Measurements from ENCODE around the gene C1orf159. TPM values are rescaled to one million over a fixed set of nuclear protein-coding genes. Genes with fewer than 3 reads are reported as not detected.
A peak's percentile ranks its signal among the peaks of the same experiment; 100 is the strongest.

Gene C1orf159
- total and polyA plus RNA-seq, 2 donors (not counting 1 experiment from before 2014, with no cell fraction given) = 23.0 to 25.6 TPM

GRCh38 chr1:1067860-1068516 is 47.9 kb downstream of the C1orf159 start:
- Histone ChIP-seq H3K27me3 (replicated peaks in 1 of 4; ENCODE audit: control extremely low read depth in 1 of 4, control insufficient read depth in 3 of 4, insufficient read depth in 4 of 4, low read length in 3 of 4) (peaks cover 0 to 17% (median 4%) of the 10 kb centered on the region in 4 experiments), H3K36me3 (replicated peaks in 1 of 2; ENCODE audit: control extremely low read depth in 1 of 2, control insufficient read depth in 1 of 2, extremely low read depth in 1 of 2, insufficient read depth in 2 of 2, low read length in 1 of 2) (no peaks in the 10 kb centered on the region), H3K79me2 (ENCODE audit: control insufficient read depth, insufficient read depth, low read length) (no peaks in the 10 kb centered on the region), H4K20me1 (ENCODE audit: control insufficient read depth, insufficient read depth, low read length, poor library complexity, severe bottlenecking) (peaks cover 13% of the 10 kb centered on the region), H3K4me2 (replicated peaks; ENCODE audit: low read depth, low read length, poor library complexity, severe bottlenecking) (peak overlapping the region; percentile 97), H3K9ac (ENCODE audit: low read length) (peak overlapping the region; percentile 87), H2AFZ (ENCODE audit: insufficient read depth, low read depth, low read length, poor library complexity, severe bottlenecking) (peak overlapping the region; percentile 57), H3K27ac (ENCODE audit: low read length in 2 of 2) (peak overlapping the region in 1 of 2 donors; percentile 43), H3K9me3 (ENCODE audit: control extremely low read depth in 1 of 3, control insufficient read depth in 2 of 3, insufficient read depth in 1 of 3, low read length in 2 of 3) (peaks cover 0 to 17% (median 0%) of the 10 kb centered on the region in 3 donors), H3K4me1 (ENCODE audit: control insufficient read depth in 2 of 2, insufficient read depth in 2 of 2, low read length in 2 of 2) (peaks cover 39 to 43% of the 10 kb centered on the region in 2 donors), H3K4me3 (ENCODE audit: control extremely low read depth in 1 of 5, extremely low read depth in 1 of 5, insufficient read depth in 1 of 5, low read depth in 2 of 5, low read length in 4 of 5) (peak overlapping the region in 4 of 5 experiments; percentile 31 to 71 (median 67))
- ChIA-PET POLR2A (no interaction called here), CTCF (interaction anchor here (0.8 to 1.1 kb wide), 3 partner anchors 35 to 183 kb away, joined by 3 read pairs; partner anchors contain the start of gene AGRN)
- Mint-ChIP-seq H3K4me1 (peaks cover 34% of the 10 kb centered on the region), H3K27me3 (no peaks in the 10 kb centered on the region), H3K9me3 (ENCODE audit: insufficient read depth) (no peaks in the 10 kb centered on the region), H3K4me3 (peak overlapping the region; percentile 86), H3K27ac (peak overlapping the region; percentile 92)
- no peak for TF ChIP-seq CTCF (IDR thresholded peaks at IDR 0.05)
- no peak for TF ChIP-seq EZH2 (IDR thresholded peaks at IDR 0.05; ENCODE audit: borderline replicate concordance, insufficient read depth, low read depth, low read length, poor library complexity, severe bottlenecking)
- ATAC-seq (ENCODE audit: low read depth) = no peak
- intact Hi-C loops (cut with micrococcal nuclease) = loop anchor here (10.0 kb wide), 1 partner anchor 53 kb away; the partner anchor contains the start of gene ISG15
- 64% methylated on average over 27 of the region's 32 CpGs for WGBS (ENCODE audit: insufficient coverage)
- no peak for DNase-seq

- CTCF ChIA-PET = interaction anchor here (0.8 to 1.1 kb wide), 2 partner anchors 34 to 183 kb away, joined by 3 read pairs; no protein-coding TSS in a partner anchor
- H3K4me2 ChIP-seq (replicated peaks; ENCODE audit: low read depth, low read length, poor library complexity, severe bottlenecking) = peak overlapping the region; percentile 97
Observed at GRCh38 chr1:1067284-1067859, 48.5 kb downstream of the C1orf159 start.

More at GRCh38 chr1:1067284-1067859, 48.5 kb downstream of the C1orf159 start:
- Histone ChIP-seq H3K4me1 (ENCODE audit: control insufficient read depth in 2 of 2, insufficient read depth in 2 of 2, low read length in 2 of 2) (peaks cover 45 to 48% of the 10 kb centered on the region in 2 donors), H3K27ac (ENCODE audit: low read length in 2 of 2) (no peak overlapping the region), H3K9me3 (ENCODE audit: control extremely low read depth in 1 of 3, control insufficient read depth in 2 of 3, insufficient read depth in 1 of 3, low read length in 2 of 3) (peaks cover 0 to 17% (median 0%) of the 10 kb centered on the region in 3 donors), H3K79me2 (ENCODE audit: control insufficient read depth, insufficient read depth, low read length) (no peaks in the 10 kb centered on the region), H3K36me3 (replicated peaks in 1 of 2; ENCODE audit: control extremely low read depth in 1 of 2, control insufficient read depth in 1 of 2, extremely low read depth in 1 of 2, insufficient read depth in 2 of 2, low read length in 1 of 2) (no peaks in the 10 kb centered on the region), H3K4me3 (ENCODE audit: control extremely low read depth in 1 of 5, extremely low read depth in 1 of 5, insufficient read depth in 1 of 5, low read depth in 2 of 5, low read length in 4 of 5) (no peak overlapping the region), H3K9ac (ENCODE audit: low read length) (no peak overlapping the region), H4K20me1 (ENCODE audit: control insufficient read depth, insufficient read depth, low read length, poor library complexity, severe bottlenecking) (peaks cover 13% of the 10 kb centered on the region), H3K27me3 (replicated peaks in 1 of 4; ENCODE audit: control extremely low read depth in 1 of 4, control insufficient read depth in 3 of 4, insufficient read depth in 4 of 4, low read length in 3 of 4) (peaks cover 0 to 23% (median 10%) of the 10 kb centered on the region in 4 experiments), H2AFZ (ENCODE audit: insufficient read depth, low read depth, low read length, poor library complexity, severe bottlenecking) (no peak overlapping the region)
- WGBS (ENCODE audit: insufficient coverage) = 94% methylated on average over 52 of the region's 54 CpGs
- DNase-seq (peak; percentile 47), ATAC-seq (ENCODE audit: low read depth) (no peak)
- Mint-ChIP-seq H3K4me3 (peak overlapping the region; percentile 26), H3K9me3 (ENCODE audit: insufficient read depth) (no peaks in the 10 kb centered on the region), H3K27ac (no peak overlapping the region), H3K27me3 (no peaks in the 10 kb centered on the region), H3K4me1 (peaks cover 35% of the 10 kb centered on the region)
- intact Hi-C loops (cut with micrococcal nuclease) = loop anchor here (10.0 kb wide), 1 partner anchor 53 kb away; the partner anchor contains the start of gene ISG15
- POLR2A ChIA-PET = no interaction called here
- TF ChIP-seq EZH2 (IDR thresholded peaks at IDR 0.05; ENCODE audit: borderline replicate concordance, insufficient read depth, low read depth, low read length, poor library complexity, severe bottlenecking) (no peak), CTCF (IDR thresholded peaks at IDR 0.05) (no peak)
